GM19025 (cell line): ENCODE data around the gene AASDHPPT.

Experiments used
- ATAC-seq: cut with Tn5 transposase; IDR thresholded peaks from one replicate; pipeline ENCODE4 v1.9.1; 2021; ENCODE audit warnings: mild to moderate bottlenecking, low read depth, moderate library complexity; ENCODE audit not compliant: unreplicated experiment

AASDHPPT gene

GRCh38 chr11:106082096-106082495 is 4.6 kb downstream of the AASDHPPT start:
- no peak for ATAC-seq

- no peak for ATAC-seq
Observed at GRCh38 chr11:106086135-106086534, 8.7 kb downstream of the AASDHPPT start.

- ATAC-seq: no peak
Observed at GRCh38 chr11:106086850-106087249, 9.4 kb downstream of the AASDHPPT start.

GRCh38 chr11:106087815-106088435 is 10.5 kb downstream of the AASDHPPT start:
- ATAC-seq: no peak

GRCh38 chr11:106088896-106089295 is 11.4 kb downstream of the AASDHPPT start:
- no peak for ATAC-seq

GRCh38 chr11:106091480-106092123 is 14.1 kb downstream of the AASDHPPT start:
- ATAC-seq: peak; percentile 98

- ATAC-seq: no peak
Observed at GRCh38 chr11:106092446-106092845, 15.0 kb downstream of the AASDHPPT start.

- ATAC-seq: no peak
Observed at GRCh38 chr11:106098893-106099553, 21.6 kb downstream of the AASDHPPT start.

- no peak for ATAC-seq
Observed at GRCh38 chr11:106101370-106101769, 23.9 kb downstream of the AASDHPPT start.

GRCh38 chr11:106101819-106102218 is 24.4 kb downstream of the AASDHPPT start:
- ATAC-seq: no peak

GRCh38 chr11:106105986-106106385 is 28.5 kb downstream of the AASDHPPT start:
- ATAC-seq: no peak

GRCh38 chr11:106121570-106122320 is 44.3 kb downstream of the AASDHPPT start:
- ATAC-seq: no peak

GRCh38 chr11:106127604-106128003 is 50.1 kb downstream of the AASDHPPT start:
- ATAC-seq: no peak

GRCh38 chr11:106128740-106129139 is 51.3 kb downstream of the AASDHPPT start:
- no peak for ATAC-seq

GRCh38 chr11:106131998-106132397 is 54.5 kb downstream of the AASDHPPT start:
- no peak for ATAC-seq

- no peak for ATAC-seq
Observed at GRCh38 chr11:106132582-106133354, 55.3 kb downstream of the AASDHPPT start.

GRCh38 chr11:106133529-106133928 is 56.1 kb downstream of the AASDHPPT start:
- no peak for ATAC-seq

GRCh38 chr11:106137061-106137460 is 59.6 kb downstream of the AASDHPPT start:
- ATAC-seq: no peak

GRCh38 chr11:106137758-106138157 is 60.3 kb downstream of the AASDHPPT start:
- ATAC-seq: no peak
